ENCODE data around the gene MOGAT2.
"Not testable (repeated sequence)": the region's sequence is repeated elsewhere in the genome, so short reads cannot be mapped to it uniquely, and the experiment has no call there.

The MOGAT2 gene

DNA sequence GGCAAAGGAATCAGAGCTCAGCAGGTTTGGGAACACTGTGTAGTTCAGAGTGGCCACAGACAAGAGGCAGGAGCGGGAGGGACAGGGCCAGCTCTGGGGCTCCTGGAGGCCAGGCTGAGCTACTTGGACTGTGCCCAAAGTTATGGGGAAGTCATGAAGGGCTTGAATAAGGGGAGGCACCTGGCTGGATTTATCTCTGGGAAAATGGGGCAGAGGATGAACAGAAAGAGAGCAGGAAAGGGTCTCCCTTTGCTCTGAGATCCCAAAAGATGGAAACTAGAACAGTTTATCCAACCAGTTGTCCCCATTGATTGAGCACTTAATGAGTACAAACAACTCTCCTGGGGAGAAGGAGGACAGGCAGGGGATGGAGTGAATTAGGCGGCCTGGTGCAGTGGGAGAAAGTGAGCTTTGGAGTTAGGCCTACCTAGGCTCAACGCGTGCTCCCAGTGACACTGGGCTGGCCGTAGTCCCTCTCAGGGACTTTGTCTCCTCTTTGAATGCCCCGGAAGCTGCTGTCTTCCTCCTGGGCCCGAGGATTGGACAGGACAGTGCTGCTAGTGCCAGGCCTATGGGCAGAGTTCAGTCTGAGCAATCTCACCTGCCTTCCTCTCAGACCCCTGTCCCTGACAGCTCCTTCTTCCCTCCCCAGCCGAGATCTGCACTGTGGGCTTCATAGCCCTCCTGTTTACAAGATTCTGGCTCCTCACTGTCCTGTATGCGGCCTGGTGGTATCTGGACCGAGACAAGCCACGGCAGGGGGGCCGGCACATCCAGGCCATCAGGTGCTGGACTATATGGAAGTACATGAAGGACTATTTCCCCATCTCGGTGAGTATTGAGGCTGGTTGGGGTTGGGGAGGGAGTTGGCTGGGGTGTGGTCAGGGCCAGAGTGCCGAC, 2.0 kb downstream of the MOGAT2 start:
- no peak for DNase-seq

DNA sequence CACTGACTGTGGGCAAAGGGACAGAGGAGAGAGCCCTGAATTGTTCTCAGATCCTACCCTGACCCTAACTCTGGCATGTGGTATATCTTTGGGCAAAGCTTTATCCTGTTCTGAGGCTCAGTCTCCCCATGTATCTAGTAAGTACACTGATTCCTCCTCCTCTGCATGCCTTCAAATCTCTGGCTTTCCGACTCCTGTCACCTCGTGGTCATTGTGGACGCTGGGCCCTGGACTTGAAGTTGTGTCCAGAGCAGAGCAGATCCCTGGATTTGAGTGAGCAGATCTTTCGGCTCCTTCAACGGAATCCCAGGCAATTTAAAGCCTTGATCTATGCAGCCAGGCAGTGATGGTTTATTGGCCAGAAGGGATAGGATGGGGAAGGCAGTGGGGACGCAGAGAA, 3.0 kb downstream of the MOGAT2 start:
- no peak for DNase-seq

DNA sequence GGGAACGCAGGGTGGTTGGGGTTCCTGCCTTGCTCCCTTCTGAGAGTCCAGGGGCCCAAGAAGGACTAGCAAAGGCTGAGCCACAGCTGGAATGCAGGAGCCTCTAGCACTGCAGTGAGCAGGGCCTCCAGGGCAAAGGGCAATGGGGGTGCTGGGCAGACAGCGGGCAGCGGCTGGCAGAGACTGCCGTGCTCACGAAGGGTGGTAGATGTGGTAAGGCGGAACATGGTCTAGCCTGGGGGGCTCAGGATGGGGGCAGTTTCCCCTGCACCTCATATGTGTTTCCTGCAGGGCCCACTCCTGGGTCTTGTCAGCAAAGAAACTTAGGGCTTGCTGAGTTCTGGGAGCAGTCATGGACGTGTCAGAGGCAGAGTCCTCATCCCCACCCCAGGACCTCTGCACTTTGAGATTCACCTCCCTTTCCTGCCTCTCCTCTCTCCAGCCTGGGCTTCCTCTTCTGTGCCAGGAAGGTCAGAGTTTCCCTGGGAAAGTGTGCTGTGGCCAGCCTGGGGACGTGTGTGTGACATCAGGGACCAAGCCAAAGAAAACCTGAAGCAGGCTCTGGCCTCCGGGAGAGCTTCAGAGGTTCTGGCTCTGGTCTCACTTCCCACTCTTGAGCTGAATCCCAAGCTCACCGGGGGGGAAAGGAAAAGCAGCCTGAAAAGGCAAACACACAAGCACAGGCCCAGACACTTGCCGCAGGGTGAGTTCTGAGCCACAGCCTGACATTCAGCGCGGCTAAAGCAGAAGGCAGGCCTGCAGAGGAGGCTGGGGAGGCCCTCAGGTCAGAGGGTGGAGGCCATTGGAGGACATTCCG, 4.4 kb downstream of the MOGAT2 start:
- DNase-seq, result no peak

DNA sequence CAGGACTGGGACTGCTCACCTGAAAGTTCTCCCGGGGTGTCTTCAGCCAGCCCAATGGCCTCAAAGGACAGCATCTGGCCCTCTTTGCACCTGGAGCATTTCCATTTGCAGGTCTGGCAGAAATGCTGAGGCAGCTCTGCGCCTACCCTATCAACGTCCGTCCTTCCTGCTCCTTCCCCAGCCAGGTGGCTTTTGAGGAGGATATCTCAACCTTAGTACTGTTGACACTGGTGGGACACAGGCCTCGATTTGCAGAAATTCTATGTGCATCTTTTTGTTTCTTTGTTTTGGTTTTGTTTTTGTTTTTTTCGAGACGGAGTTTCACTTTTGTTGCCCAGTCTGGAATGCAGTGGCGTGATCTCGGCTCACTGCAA, 5.0 kb downstream of the MOGAT2 start:
- no peak for DNase-seq

DNA sequence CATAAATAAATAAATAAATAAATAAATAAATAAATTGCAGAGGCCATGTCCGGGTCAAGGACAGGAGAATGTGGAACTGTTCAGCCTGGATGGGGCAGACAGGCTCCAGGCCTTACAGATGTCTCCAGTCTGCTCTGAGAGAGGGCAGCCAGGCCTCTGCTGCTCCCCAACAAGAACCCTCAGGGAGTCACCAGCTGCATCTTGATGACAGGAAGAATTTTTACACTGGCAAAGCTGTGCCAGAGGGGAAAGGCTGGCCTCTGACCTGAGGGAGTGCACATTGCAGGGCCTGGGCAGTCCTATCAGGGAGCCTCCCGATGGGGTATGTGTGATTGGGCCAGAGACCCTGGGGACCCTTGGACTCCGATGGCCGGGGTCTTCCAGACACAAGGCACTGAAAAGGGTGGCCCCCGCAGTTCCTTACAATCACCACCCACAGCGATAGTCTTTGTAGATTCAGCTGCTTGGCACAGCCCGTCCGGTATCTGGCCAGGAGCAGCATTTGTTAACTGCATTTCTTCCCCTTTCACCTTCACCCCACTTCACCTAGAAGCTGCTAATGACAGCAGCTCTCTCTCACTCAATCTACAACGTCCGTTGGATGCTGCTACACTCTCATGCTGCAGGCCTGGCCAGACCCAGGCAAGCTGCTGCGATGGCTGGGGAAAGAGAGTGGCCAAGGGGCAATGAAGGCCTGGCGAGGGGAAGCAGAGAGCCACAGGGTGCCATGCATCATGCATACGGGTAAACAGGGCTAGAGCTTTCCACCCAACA, 8.1 kb downstream of the MOGAT2 start:
- DNase-seq, result no peak

DNA sequence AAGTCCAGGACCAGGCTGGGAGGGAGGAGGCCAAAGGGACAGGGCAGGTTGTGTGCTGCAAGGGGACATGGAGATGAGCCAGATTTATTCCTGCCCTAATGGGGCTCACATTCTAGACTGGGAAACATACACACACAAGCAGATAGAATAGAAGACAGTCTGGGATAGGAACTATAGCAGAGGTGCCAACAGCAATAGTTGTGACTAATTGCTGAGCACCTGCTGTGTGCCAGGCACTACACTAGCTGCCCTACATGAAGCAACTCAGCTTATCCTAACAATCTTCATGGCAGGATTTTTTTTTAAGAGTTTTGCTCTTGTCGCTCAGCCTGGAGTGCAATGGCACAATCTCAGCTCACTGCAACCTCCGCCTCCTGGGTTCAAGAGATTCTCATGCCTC, 11.4 kb downstream of the MOGAT2 start:
- DNase-seq, result no peak

DNA sequence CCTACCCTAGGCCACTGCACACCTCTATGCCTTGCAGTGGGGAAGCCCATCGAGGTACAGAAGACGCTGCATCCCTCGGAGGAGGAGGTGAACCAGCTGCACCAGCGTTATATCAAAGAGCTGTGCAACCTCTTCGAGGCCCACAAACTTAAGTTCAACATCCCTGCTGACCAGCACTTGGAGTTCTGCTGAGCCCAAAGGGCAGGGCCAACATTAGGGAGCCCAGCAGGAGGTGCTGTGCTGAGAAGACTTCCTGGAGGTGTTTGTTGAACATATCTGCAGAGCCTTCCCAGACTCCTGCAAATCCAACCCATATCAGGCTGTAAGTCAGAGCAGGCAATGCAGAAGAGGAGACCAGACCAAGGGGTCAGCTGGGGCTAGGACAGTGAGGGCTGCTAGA, 13.5 kb downstream of the MOGAT2 start:
- DNase-seq, result no peak

DNA sequence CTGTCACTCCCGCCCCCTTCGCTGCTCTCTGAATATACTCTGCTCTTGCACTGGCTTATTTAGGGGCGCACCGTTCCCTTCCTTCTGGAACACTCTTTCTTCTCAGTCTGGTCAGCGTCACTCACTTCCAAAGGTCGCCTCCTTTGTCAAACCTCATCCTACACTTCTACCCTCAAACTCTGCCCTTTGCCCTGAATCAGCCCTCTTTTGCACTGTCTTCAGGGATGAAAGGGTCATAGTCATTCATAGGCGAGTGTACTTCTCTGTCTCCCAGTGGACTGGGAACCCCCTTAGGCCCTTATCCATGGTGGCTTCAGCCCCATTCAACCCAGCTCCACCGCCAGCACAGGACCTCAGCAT, 15.4 kb downstream of the MOGAT2 start:
- DNase-seq, result no peak

DNA sequence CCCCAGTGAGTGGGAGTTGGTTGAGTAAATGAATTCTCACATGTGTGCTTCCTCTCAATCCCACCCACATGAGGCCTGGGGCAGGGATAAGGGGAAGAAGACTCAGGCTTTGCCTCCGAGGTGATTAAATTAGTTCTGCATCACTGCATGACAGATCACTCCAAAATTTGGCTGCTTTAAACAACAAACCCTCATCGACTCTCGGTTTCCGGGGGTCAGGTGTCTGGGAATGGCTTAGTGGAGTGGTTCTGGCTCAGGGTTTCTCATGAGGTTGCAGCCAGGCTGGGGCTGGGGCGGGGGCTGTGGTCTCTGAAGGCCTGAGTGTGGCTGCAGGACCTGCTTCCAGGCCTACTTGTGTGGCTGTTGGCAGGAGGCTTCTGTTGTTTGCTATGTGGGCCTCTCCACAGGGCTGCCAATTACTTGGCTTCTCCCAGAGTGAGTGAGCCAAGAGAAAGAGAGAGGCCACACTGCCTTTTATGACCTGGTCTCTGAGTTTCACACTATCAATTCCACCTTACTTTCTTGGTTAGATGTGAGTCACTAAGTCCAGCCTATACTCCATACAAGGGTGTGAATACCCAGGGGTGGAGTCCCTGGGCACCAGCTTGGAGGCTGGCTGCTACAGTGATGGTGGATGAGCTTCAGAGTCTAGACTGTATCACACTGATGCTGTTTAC, 15.9 kb downstream of the MOGAT2 start:
- DNase-seq, result no peak

DNA sequence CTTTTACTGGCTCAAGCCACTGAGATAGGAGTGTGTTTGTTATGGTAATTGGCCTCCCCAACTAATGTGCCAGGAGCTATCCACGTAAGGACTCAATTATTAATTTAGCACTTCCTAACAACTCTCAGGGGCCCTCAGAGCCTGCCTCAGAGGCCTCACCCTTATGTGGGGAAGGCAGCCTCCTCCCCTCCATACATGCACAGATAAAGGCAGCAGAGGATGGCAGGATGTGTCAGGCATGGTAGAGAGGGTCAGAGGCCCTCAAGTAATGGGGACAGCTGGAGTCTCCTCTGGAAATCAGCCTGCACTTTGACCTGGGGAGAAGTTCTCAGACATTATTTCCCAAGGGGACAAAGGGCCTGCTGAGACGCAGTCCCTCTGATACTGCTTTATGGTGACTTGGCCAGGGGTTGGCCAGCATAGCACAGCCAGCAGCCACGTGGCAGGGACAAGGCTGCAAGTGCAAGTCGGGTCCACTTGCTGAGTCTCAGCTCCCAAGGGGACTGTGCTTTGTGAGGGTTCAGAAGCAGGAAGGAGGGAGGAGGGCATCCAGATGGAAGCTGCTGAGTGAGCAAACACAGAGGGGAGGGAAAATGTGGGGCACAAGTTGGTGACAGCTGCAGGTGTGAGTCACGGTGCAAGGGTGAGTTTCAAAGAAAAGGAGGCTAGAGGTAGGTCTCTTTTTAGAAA, 17.0 kb downstream of the MOGAT2 start:
- DNase-seq, result no peak

DNA sequence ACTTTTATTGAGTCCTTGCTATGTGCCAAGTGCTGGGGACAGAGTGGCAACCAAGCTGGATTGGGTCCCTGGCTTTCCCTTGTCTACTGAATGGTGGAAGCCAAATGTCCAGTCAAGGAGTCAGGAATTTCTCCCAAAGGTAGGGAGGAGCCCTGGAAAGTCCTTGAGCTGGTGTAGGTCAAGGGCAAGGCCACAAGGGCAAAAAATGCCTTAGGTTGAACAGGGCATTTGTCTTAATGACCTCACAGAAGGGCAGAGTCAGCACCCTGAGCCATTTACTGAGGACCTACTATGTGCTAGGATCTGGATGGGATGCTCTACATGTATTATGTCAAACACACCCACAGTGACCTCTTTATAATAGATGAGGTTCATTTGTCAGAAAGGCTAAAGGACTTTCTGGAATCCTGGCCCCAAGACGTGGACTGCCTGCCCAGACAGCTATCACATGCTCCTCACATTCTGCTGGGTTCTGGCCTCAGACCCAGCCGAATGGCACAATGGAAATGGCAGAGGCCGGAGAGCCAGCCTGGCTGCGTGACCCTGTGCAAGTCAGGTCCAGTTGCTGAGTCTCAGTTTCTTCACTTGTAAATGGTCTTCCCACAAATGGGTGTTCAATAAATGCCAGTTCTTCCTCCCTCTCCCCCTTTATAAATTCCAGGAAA, 17.7 kb downstream of the MOGAT2 start:
- DNase-seq, result no peak

DNA sequence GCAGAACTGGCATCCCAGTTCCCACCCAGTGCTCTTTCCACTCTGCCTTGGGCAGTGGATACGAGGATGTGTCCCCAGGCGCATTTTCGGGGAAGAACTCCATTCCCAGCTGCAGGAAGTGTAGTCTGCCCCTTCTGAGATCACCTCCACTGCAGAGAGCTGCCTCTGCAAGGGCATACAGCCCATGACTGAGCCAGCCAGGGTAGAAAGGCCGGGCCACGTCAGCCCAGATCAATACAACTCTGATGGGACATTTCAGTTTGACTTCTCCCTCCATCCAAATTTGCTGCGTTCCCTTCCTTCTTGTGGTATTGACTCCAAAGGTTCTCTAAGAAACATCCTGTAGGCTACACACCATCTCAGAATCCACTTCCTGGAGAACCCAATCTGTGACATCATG, 19.7 kb downstream of the MOGAT2 start:
- no peak for DNase-seq

DNA sequence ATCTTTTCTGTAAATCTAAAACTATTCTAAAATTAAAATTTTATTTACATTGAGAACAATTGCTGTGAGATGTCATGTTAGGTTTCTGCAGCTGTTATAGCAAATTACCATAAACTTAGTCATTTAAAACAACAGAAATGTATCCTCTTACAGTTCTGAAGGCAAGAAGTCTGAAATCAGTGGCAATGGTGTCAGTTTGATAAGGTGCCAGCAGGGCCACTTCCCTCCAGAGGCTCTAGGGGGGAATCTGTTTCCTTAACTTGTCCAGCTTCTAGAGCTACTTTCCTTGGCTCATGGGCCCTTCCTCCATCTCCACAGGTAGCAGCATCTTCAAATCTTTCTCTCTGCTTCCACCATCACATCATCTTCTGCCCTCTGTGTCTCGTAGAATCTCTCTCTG, 23.0 kb downstream of the MOGAT2 start:
- DNase-seq, result no peak

DNA sequence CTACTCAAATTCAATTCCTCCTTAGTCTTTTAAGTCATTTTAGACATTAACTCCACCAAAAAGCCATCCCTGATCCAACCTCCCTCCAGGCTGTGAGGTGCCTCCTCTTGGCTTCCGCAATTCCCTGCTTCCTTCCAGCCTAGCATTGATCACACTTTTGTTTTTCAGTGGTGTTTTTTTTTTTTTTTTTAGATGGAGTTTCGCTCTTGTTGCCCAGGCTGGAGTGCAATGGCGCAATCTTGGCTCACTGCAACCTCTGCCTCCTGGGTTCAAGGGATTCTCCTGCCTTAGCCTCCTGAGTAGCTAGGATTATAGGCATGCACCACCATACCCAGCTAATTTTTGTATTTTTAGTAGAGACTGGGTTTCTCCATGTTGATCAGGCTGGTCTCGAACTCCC, 25.5 kb downstream of the MOGAT2 start:
- DNase-seq, result not testable (repeated sequence)

DNA sequence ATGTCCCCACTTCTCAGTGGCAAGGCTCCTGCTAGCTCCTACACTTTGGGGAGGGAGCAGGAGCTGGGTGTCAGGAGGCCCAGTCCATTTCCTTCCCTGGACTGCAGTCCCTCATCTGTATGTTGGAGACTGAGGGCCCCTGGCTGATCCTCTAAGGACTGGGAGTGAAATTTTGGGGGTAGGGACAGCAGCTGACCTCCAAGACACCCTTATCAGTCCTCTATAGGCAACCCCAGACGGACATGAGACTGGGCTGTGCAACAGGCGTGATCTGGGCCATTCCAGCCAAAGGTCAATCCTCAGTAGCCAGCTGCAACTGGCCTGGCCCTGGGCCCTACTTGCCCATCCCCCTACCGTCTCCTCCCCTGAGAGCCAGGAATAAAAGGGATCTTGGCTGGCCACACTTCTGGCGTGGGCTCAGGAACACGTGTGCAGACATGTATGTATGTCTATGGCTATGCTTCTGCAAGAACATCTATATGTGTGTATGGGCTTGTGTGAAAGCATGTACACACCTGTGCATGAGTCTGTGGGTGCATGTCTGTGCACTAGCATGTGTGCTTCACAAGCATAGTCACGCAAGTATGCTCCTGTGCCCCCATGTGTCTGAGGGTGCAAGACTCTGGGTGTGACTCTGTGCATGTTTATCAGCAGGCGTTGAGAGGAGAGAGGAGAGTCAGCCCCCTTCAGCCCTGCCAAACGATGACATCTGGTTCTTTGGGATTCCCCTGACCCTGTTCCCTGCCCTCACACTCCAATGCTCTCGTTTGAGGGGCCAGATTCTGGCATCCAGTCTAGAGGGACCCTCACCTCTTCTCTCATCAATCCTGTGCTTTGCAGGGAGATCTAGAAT, 26.3 kb downstream of the MOGAT2 start:
- DNase-seq, result no peak

DNA sequence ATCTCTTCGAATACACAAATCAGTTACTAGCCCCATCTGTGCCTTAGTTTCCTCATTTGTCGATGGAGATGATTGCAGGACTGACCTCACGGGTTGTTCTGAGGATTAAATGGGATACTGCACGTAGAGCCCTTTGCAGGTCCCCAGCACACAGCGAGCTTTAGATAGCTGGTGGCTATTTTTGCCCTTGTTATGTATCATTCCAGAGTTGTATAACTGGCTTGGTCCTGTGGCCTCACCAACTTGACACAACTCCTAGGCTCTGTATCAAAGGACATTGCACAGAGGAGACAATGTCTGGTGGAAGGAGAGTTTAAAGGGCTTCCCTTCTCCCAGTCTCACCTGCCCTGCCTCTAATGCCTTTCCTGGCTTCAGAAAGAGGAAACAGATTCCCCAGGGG, 28.2 kb downstream of the MOGAT2 start:
- DNase-seq, result no peak

DNA sequence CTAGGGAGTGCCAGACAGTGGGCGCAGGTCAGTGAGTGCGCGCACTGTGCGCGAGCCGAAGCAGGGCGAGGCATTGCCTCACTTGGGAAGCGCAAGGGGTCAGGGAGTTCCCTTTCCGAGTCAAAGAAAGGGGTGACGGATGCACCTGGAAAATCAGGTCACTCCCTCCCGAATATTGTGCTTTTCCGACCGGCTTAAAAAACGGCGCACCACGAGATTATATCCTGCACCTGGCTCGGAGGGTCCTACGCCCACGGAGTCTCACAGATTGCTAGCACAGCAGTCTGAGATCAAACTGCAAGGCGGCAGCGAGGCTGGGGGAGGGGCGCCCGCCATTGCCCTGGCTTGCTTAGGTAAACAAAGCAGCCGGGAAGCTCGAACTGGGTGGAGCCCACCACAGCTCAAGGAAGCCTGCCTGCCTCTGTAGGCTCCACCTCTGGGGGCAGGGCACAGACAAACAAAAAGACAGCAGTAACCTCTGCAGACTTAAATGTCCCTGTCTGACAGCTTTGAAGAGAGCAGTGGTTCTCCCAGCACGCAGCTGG, 31.2 kb downstream of the MOGAT2 start:
- DNase-seq, result not testable (repeated sequence)

DNA sequence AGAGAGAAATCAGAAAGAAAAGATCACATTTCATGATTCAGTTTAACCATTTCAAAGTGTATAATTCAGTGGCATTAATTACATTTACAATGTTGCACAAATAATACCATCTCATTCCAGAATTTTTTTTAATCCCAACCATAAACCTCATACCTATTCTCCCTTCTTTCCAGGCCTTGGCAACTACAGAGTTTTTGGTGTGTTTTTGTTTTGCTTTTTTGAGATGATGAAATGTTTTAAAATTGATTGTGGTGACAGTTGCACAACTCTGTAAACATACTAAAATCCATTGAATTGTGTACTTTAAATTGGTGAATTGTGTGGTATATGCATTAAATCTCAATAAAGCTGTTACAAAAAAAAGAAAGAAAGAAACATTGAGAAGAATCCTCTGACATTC, 37.3 kb downstream of the MOGAT2 start:
- not testable (repeated sequence) for DNase-seq

DNA sequence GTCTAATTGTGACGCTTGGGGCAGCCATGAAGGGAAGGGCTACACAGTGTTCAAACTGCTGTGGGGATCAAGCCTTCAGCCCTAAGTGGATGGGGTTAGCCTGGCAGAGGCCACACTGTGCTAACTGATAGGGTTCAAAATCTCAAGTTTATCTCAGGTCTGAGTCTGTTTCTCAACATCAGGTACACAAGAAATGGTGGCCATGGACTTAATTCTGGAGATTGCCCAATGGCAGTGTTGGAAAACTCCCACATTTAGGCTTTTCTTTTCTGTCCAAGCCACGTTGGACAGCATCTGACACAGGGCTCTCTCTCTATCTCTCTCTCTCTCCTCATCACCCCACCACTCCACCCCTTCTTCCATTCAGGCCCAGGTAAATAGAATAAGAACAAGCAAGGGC, 40.0 kb downstream of the MOGAT2 start:
- no peak for DNase-seq

DNA sequence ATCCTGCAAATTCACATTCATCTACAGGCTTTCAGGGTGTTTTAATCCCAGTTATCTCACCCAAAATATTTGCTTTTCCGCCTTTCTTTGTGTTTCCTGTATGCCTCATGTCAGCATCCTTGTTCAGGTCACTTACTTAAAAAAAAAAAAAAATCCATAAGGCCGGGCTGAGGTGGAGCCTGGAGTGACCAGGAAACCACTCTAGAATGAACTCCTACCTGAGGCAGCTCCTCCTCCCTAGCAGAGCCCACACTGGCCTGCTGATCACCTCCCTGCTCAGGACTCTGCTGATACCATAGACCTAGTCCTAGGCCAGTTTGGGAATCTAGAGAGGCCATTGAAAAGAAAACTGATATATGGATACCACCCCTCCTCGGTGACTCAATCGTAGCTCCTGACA, 42.2 kb downstream of the MOGAT2 start:
- no peak for DNase-seq

Measured in stimulated activated CD8-positive, alpha-beta memory T cell treated with anti-CD3 and anti-CD28 coated beads, Interleukin-4, amount 100 ng/mL, for 48 hours (primary cell).